GM12878 (cell line): ENCODE data around the gene COL15A1. TPM values are rescaled to one million over a fixed set of nuclear protein-coding genes. Genes with fewer than 3 reads are reported as not detected.

ENCODE experiments used
- ATAC-seq: fragments of 200-7000 bp; cut with Tn5 transposase; 3 replicates; pipeline ENCODE4 v1.9.1; 2020; ENCODE audit warnings: mild to moderate bottlenecking, moderate library complexity
- BruUV-seq: library from RNA; stranded (reverse); fragments of 400-500 nt; replicated peaks from 2 replicates; lab custom pipeline; 2021; lab: Mats Ljungman, UMichigan
- CTCF ChIA-PET: fragments of 300-600 bp; sonication (Branson Sonifier 250); formaldehyde crosslinking; extraction: SDS; loops from one replicate; lab custom pipeline; 2021; ENCODE audit warnings: inconsistent platforms; lab: Yijun Ruan, JAX
- POLR2A ChIA-PET: fragments of 350-600 bp; formaldehyde crosslinking; extraction: SDS; loops from one replicate; lab custom pipeline; 2021; ENCODE audit warnings: inconsistent platforms; lab: Charles Lee
- RAD21 ChIA-PET: fragments of 300-600 bp; sonication (Branson Sonifier 250); formaldehyde crosslinking; loops from one replicate; lab custom pipeline; 2023; ENCODE audit warnings: antibody characterized with exemption; ENCODE audit not compliant: unreplicated experiment; lab: Charles Lee
- SMC1A ChIA-PET: fragments of 300-600 bp; sonication (Branson Sonifier 250); formaldehyde crosslinking; loops from one replicate; lab custom pipeline; 2023; ENCODE audit not compliant: unreplicated experiment, uncharacterized antibody; lab: Charles Lee
- DNase-seq: peaks from one replicate; pipeline ENCODE4 v3.0.0-alpha.2; 2011; ENCODE audit warnings: low read depth, low spot score
- FAIRE-seq: peaks from 3 replicates; lab custom pipeline; 2011; peaks lifted over from hg19 to GRCh38; lab: Jason Lieb, UNC
- H2AFZ ChIP-seq: 2 replicates; pipeline ENCODE4 v1.6.0; 2011; ENCODE audit warnings: low read depth, low read length, control low read depth; ENCODE audit not compliant: control insufficient read depth
- H3K27ac ChIP-seq: 2 replicates; pipeline ENCODE4 v1.5.1; 2011; ENCODE audit warnings: control low read depth; ENCODE audit not compliant: control insufficient read depth, insufficient read depth
- H3K27me3 ChIP-seq, 2 experiments: replicated peaks in 1 of 2; 2 replicates each; pipeline versions ENCODE4 v1.6.0 to v1.6.1; 2011; ENCODE audit warnings: low read length in 1 of 2; ENCODE audit not compliant: control insufficient read depth in 2 of 2, insufficient read depth in 2 of 2
- H3K36me3 ChIP-seq, 2 experiments: 2 replicates each; pipeline ENCODE4 v1.5.1; 2011; ENCODE audit warnings: low read length in 1 of 2; ENCODE audit not compliant: control insufficient read depth in 2 of 2, insufficient read depth in 2 of 2
- H3K4me1 ChIP-seq: 2 replicates; pipeline ENCODE4 v1.6.1; 2011; ENCODE audit warnings: mild to moderate bottlenecking, low read length, moderate library complexity, mixed read lengths; ENCODE audit not compliant: control insufficient read depth, insufficient read depth
- H3K4me2 ChIP-seq: 2 replicates; pipeline ENCODE4 v1.6.0; 2011; ENCODE audit warnings: control low read depth; ENCODE audit not compliant: control insufficient read depth, insufficient read depth
- H3K4me3 ChIP-seq: fragments of 200-600 bp; sonication (generic); 2 replicates; pipeline ENCODE4 v1.5.1; 2016
- H3K79me2 ChIP-seq: 2 replicates; pipeline ENCODE4 v1.6.0; 2011; ENCODE audit warnings: low read length; ENCODE audit not compliant: control insufficient read depth, insufficient read depth
- H3K9ac ChIP-seq: 2 replicates; pipeline ENCODE4 v1.8.0; 2011; ENCODE audit warnings: low read length, control low read depth, mixed read lengths; ENCODE audit not compliant: control insufficient read depth, insufficient read depth
- H3K9me3 ChIP-seq: replicated peaks from 3 replicates; pipeline ENCODE4 v1.5.1; 2011; ENCODE audit warnings: mild to moderate bottlenecking, low read length; ENCODE audit not compliant: control insufficient read depth, insufficient read depth
- H4K20me1 ChIP-seq: 2 replicates; pipeline ENCODE4 v1.6.0; 2011; ENCODE audit not compliant: control insufficient read depth, insufficient read depth
- CBX3 ChIP-seq: fragments of 200-600 bp; sonication (generic); IDR thresholded peaks from 2 replicates; pipeline ENCODE4 v1.6.1; 2016; ENCODE audit warnings: low read depth, borderline replicate concordance
- CREM ChIP-seq: IDR thresholded peaks from 2 replicates; pipeline ENCODE4 v1.6.1; 2014; ENCODE audit warnings: antibody characterized with exemption, low read depth
- HCFC1 ChIP-seq: fragments of 150-350 bp; IDR thresholded peaks from 2 replicates; pipeline ENCODE4 v1.6.1; 2014; ENCODE audit warnings: low read length
- HDAC2 ChIP-seq: fragments of 200-600 bp; sonication (generic); IDR thresholded peaks from 2 replicates; pipeline ENCODE4 v1.6.1; 2017
- IKZF2 ChIP-seq, 2 experiments: fragments of 450-650 bp; IDR thresholded peaks; 2 replicates each; pipeline ENCODE4 v1.6.1; 2017; ENCODE audit warnings: mild to moderate bottlenecking in 2 of 2, moderate library complexity in 2 of 2
- MEF2B ChIP-seq: fragments of 450-650 bp; IDR thresholded peaks from 2 replicates; pipeline ENCODE4 v1.6.1; 2018; ENCODE audit warnings: mild to moderate bottlenecking, moderate library complexity; ENCODE audit not compliant: partially characterized antibody, poor library complexity, severe bottlenecking
- RUNX3 ChIP-seq: IDR thresholded peaks from 2 replicates; pipeline ENCODE4 v1.6.1; 2012; ENCODE audit warnings: low read length, inconsistent platforms
- SIX5 ChIP-seq: IDR thresholded peaks from 2 replicates; pipeline ENCODE4 v1.6.1; 2011; ENCODE audit warnings: mild to moderate bottlenecking, low read depth, low read length, moderate library complexity; ENCODE audit not compliant: severe bottlenecking
- SMC3 ChIP-seq: IDR thresholded peaks from 2 replicates; pipeline ENCODE4 v1.6.1; 2011; ENCODE audit warnings: low read length, improper control_type of control experiment, borderline replicate concordance
- SUPT20H ChIP-seq: IDR thresholded peaks from 2 replicates; pipeline ENCODE4 v1.6.1; 2011; ENCODE audit warnings: low read depth, mild to moderate bottlenecking, low read length, moderate library complexity, borderline replicate concordance; ENCODE audit not compliant: control insufficient read depth
- ZZZ3 ChIP-seq: IDR thresholded peaks from 2 replicates; pipeline ENCODE4 v1.6.1; 2011; ENCODE audit warnings: low read depth; ENCODE audit not compliant: control insufficient read depth, insufficient read length
- WGBS: methylation state at CpG from one replicate; pipeline ENCODE4 v1.1.6; 2016; ENCODE audit warnings: low lambda C conversion rate; ENCODE audit not compliant: insufficient replicate concordance, insufficient coverage; ENCODE audit errors: missing lambda C conversion rate; 5-methylcytosine and 5-hydroxymethylcytosine counted together
- in situ Hi-C: fragments of 300-500 bp; cut with MboI; formaldehyde crosslinking; loops from 9 replicates; pipeline ENCODE4 v1.14.3; 2018; ENCODE audit warnings: mixed read lengths
- intact Hi-C: fragments of 100-400 bp; cut with micrococcal nuclease; formaldehyde crosslinking; loops from one replicate; pipeline ENCODE4 v1.14.2; 2022; ENCODE audit not compliant: unreplicated experiment
- polyA plus RNA-seq, 11 experiments: library from polyadenylated mRNA; depleted of rRNA in 4 of 11; unstranded in 6 of 11; stranded (reverse) in 5 of 11; fragments of >200 nt; fragmentation: Nextera tagmentation in 4 of 11; fragmentation: Illumina TruSeq in 1 of 11; extraction: Ambion mirVana in 4 of 11; extraction: Trizol in 1 of 11; gene quantifications; 1 replicate in 1 of 11; 2 replicates in 10 of 11; pipeline versions ENCODE4 v1.2.1 to v1.2.3, GENCODE V29; 2011 to 2016; ENCODE audit warnings: inconsistent platforms in 2 of 11, missing spikeins in 2 of 11, low read depth in 1 of 11
- total RNA-seq, 4 experiments: library from RNA; depleted of rRNA in 3 of 4; stranded (reverse); fragments of >200 nt in 3 of 4; fragmentation: Illumina TruSeq in 1 of 4; extraction: Trizol in 1 of 4; gene quantifications; 2 replicates each; pipeline versions ENCODE4 v1.2.1 to v1.2.3, GENCODE V29; 2013 to 2021
- TF ChIP-seq, protein P1 (sequence below): fragments of 150-350 bp; IDR thresholded peaks from 2 replicates; pipeline ENCODE4 v1.6.1; 2016; ENCODE audit warnings: low read depth, low read length
- TF ChIP-seq, protein P2 (sequence below), 3 experiments: IDR thresholded peaks in 2 of 3; conservative IDR thresholded peaks in 1 of 3; 2 replicates each; pipeline ENCODE4 v1.5.1; 2011; ENCODE audit warnings: low read depth in 3 of 3, low read length in 3 of 3, mild to moderate bottlenecking in 3 of 3, control low read depth in 2 of 3, moderate library complexity in 2 of 3, inconsistent platforms in 1 of 3, mixed read lengths in 1 of 3; ENCODE audit not compliant: control insufficient read depth in 2 of 3, insufficient read depth in 1 of 3; ENCODE audit errors: extremely low read depth in 1 of 3
- TF ChIP-seq, protein P3 (sequence below): fragments of 450-650 bp; IDR thresholded peaks from 2 replicates; pipeline ENCODE4 v1.6.1; 2016; ENCODE audit warnings: mild to moderate bottlenecking, moderate library complexity, borderline replicate concordance
- TF ChIP-seq, protein P4 (sequence below): IDR thresholded peaks from 2 replicates; pipeline ENCODE4 v1.6.1; 2012; ENCODE audit warnings: low read depth, low read length, improper control_type of control experiment

The COL15A1 gene
- total and polyA plus RNA-seq, 10 of the 15 experiments (the other 5 are each of a cell fraction or from before 2014, with no cell fraction given): 0.01 to 0.28 (median 0.06) TPM; not detected in 2

DNA sequence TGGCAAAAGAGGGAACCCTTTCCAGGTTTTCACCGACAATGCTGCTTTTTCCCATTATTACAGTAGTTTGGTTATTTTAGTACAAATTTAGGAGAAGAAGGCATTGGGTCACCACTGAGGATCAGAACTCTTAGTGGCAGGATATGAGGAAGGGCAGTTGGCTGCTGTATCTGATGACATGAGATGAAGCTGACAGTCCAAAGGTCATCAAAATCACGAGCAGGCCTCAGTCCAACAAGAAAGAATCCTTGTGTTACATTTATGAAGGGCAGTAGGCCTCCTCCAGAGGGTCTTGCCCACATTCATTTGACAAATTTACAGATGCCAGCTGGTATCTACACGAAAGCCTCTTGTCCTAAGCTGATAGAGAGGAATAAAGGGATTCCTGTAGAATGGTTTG is 49.5 kb upstream of the COL15A1 start:
- WGBS: 2% methylated on average over 3 of the region's 3 CpGs
- CTCF ChIA-PET: no interaction called here
- no peak for ATAC-seq
- no peak for TF ChIP-seq CREM
- TF ChIP-seq HDAC2: no peak
- TF ChIP-seq SUPT20H: no peak
- TF ChIP-seq CBX3: no peak
- no peak for TF ChIP-seq ZZZ3
- TF ChIP-seq IKZF2 (IDR thresholded peaks at IDR 0.05): no peak
- TF ChIP-seq, protein P1, sequence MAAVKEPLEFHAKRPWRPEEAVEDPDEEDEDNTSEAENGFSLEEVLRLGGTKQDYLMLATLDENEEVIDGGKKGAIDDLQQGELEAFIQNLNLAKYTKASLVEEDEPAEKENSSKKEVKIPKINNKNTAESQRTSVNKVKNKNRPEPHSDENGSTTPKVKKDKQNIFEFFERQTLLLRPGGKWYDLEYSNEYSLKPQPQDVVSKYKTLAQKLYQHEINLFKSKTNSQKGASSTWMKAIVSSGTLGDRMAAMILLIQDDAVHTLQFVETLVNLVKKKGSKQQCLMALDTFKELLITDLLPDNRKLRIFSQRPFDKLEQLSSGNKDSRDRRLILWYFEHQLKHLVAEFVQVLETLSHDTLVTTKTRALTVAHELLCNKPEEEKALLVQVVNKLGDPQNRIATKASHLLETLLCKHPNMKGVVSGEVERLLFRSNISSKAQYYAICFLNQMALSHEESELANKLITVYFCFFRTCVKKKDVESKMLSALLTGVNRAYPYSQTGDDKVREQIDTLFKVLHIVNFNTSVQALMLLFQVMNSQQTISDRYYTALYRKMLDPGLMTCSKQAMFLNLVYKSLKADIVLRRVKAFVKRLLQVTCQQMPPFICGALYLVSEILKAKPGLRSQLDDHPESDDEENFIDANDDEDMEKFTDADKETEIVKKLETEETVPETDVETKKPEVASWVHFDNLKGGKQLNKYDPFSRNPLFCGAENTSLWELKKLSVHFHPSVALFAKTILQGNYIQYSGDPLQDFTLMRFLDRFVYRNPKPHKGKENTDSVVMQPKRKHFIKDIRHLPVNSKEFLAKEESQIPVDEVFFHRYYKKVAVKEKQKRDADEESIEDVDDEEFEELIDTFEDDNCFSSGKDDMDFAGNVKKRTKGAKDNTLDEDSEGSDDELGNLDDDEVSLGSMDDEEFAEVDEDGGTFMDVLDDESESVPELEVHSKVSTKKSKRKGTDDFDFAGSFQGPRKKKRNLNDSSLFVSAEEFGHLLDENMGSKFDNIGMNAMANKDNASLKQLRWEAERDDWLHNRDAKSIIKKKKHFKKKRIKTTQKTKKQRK: no peak
- TF ChIP-seq, protein P2, sequence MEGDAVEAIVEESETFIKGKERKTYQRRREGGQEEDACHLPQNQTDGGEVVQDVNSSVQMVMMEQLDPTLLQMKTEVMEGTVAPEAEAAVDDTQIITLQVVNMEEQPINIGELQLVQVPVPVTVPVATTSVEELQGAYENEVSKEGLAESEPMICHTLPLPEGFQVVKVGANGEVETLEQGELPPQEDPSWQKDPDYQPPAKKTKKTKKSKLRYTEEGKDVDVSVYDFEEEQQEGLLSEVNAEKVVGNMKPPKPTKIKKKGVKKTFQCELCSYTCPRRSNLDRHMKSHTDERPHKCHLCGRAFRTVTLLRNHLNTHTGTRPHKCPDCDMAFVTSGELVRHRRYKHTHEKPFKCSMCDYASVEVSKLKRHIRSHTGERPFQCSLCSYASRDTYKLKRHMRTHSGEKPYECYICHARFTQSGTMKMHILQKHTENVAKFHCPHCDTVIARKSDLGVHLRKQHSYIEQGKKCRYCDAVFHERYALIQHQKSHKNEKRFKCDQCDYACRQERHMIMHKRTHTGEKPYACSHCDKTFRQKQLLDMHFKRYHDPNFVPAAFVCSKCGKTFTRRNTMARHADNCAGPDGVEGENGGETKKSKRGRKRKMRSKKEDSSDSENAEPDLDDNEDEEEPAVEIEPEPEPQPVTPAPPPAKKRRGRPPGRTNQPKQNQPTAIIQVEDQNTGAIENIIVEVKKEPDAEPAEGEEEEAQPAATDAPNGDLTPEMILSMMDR (IDR thresholded peaks at IDR 0.05 in 2 of 3, conservative IDR thresholded peaks at IDR 0.05 in 1 of 3; ENCODE audit: control insufficient read depth in 2 of 3, extremely low read depth in 1 of 3, insufficient read depth in 1 of 3, low read depth in 3 of 3, low read length in 3 of 3): no peak
- no peak for TF ChIP-seq SIX5
- TF ChIP-seq, protein P3, sequence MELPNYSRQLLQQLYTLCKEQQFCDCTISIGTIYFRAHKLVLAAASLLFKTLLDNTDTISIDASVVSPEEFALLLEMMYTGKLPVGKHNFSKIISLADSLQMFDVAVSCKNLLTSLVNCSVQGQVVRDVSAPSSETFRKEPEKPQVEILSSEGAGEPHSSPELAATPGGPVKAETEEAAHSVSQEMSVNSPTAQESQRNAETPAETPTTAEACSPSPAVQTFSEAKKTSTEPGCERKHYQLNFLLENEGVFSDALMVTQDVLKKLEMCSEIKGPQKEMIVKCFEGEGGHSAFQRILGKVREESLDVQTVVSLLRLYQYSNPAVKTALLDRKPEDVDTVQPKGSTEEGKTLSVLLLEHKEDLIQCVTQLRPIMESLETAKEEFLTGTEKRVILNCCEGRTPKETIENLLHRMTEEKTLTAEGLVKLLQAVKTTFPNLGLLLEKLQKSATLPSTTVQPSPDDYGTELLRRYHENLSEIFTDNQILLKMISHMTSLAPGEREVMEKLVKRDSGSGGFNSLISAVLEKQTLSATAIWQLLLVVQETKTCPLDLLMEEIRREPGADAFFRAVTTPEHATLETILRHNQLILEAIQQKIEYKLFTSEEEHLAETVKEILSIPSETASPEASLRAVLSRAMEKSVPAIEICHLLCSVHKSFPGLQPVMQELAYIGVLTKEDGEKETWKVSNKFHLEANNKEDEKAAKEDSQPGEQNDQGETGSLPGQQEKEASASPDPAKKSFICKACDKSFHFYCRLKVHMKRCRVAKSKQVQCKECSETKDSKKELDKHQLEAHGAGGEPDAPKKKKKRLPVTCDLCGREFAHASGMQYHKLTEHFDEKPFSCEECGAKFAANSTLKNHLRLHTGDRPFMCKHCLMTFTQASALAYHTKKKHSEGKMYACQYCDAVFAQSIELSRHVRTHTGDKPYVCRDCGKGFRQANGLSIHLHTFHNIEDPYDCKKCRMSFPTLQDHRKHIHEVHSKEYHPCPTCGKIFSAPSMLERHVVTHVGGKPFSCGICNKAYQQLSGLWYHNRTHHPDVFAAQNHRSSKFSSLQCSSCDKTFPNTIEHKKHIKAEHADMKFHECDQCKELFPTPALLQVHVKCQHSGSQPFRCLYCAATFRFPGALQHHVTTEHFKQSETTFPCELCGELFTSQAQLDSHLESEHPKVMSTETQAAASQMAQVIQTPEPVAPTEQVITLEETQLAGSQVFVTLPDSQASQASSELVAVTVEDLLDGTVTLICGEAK: no peak
- no peak for TF ChIP-seq HCFC1
- no peak for TF ChIP-seq SMC3
- TF ChIP-seq RUNX3: no peak
- TF ChIP-seq, protein P4, sequence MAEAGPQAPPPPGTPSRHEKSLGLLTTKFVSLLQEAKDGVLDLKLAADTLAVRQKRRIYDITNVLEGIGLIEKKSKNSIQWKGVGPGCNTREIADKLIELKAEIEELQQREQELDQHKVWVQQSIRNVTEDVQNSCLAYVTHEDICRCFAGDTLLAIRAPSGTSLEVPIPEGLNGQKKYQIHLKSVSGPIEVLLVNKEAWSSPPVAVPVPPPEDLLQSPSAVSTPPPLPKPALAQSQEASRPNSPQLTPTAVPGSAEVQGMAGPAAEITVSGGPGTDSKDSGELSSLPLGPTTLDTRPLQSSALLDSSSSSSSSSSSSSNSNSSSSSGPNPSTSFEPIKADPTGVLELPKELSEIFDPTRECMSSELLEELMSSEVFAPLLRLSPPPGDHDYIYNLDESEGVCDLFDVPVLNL: no peak
- TF ChIP-seq MEF2B: no peak
- Histone ChIP-seq H3K27ac (no peak overlapping the region), H2AFZ (no peak overlapping the region), H3K4me3 (no peak overlapping the region), H4K20me1 (no peaks in the 10 kb centered on the region), H3K4me2 (no peak overlapping the region), H3K9ac (no peak overlapping the region), H3K27me3 (peaks cover 0 to 8% of the 10 kb centered on the region in 2 experiments; a peak in 3 of 4 replicates), H3K79me2 (no peaks in the 10 kb centered on the region), H3K9me3 (no peaks in the 10 kb centered on the region; the same call in 2 of the 3 replicates), H3K4me1 (no peaks in the 10 kb centered on the region), H3K36me3 (no peaks in the 10 kb centered on the region)
- SMC1A ChIA-PET: no interaction called here
- BruUV-seq: no TSS peak
- DNase-seq: no peak
- intact Hi-C loops (no loop called here), in situ Hi-C loops (no loop called here)
- RAD21 ChIA-PET: no interaction called here
- FAIRE-seq: no peak
- POLR2A ChIA-PET: no interaction called here
